HUDEP-2 (cell line): Measurements from ENCODE around the gene TBC1D22A.

Source experiments
- DNase-seq, 76 experiments: peaks; one replicate each; lab custom pipeline; 2025; ENCODE audit not compliant: unreplicated experiment in 76 of 76; lab: John Stamatoyannopoulos, UW

Gene TBC1D22A

GRCh38 chr22:46737105-46737975, 25.1 kb upstream of the TBC1D22A start:
- peak in 1 of 76 experiments; percentile 12 for DNase-seq

- peak in 6 of 76 experiments; percentile 15 to 32 (median 20) for DNase-seq
These were observed 24.3 kb upstream of the TBC1D22A start, which contains the start of gene CERK for GRCh38 chr22:46737976-46738646. CERK (minus strand) TSS chr22:46738252; CDS start chr22:46738148, 104 bp downstream.

- no peak for DNase-seq
These were observed 23.8 kb upstream of the TBC1D22A start for GRCh38 chr22:46738647-46739093.

- DNase-seq, result no peak
These were observed 23.2 kb upstream of the TBC1D22A start for GRCh38 chr22:46739094-46739870.

DNA sequence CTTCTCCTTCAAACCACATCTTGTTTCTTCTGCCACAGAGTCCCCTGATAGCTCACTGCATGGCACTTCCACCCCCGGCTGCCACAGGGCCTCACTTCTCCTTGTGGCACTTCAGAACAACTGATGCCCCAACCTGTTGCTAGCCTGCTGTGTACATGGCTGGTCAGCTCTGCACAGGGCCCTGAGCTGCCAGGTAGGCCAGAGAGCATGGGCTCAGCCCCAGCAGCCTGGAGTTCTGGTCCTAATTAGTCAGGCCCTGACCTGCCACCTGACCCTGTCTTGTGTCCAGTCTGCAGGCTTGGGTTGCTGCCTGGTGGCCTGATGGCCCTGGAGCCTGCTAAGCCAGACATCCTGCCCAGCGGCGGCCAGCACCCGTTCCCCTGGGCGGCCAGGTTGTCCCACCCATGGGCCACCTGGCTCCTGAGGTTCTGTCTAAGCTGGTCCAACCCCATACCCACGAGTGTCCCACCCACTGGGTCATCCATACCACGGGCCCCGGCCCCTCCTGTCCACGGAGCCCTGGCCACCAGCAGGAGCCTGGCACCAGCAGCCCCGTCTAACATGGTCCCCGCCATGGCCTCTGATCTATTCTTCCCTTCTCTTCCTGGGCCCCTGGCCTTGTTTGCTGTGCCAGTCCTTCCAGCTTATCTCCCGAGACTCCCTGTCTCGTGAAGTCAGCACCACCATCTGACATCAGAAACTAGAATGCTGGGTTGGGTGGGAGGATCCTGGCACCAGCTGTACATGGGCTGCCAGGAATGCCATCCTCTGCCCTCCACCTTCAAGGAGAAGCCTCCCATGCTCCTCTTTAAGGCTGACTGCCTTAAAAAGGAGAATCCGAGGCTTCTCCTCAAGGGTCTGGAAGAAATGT, 21.3 kb upstream of the TBC1D22A start:
- no peak for DNase-seq

DNA sequence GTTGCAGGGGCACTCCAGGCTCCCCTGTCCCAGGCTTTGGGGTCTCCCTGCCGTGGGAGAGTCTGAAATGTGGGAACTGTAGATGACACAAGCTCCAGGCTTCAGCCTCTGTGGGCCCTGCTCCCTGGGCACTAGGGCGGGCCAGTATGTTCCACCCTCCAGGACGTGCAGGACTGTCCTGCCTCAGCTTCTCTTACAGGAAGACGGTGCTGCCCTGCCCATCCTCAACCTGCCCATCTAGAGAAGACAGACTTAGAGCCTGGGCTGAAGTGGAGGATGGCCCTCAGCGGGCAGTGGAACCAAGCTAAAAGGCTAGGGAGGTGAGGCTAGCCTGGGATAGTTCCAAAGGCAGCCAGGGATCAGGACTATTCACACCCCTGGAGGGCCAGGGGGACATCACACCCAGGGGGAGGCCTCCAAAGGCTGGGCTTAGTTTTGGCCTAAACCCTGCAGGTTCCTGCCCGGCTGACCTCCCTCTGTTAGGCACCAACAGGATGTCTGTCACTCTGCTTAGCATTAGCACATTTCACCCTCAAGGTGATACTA, 20.4 kb upstream of the TBC1D22A start:
- DNase-seq, result no peak

- no peak for DNase-seq
These were observed 19.8 kb upstream of the TBC1D22A start for GRCh38 chr22:46742576-46743221.

DNA sequence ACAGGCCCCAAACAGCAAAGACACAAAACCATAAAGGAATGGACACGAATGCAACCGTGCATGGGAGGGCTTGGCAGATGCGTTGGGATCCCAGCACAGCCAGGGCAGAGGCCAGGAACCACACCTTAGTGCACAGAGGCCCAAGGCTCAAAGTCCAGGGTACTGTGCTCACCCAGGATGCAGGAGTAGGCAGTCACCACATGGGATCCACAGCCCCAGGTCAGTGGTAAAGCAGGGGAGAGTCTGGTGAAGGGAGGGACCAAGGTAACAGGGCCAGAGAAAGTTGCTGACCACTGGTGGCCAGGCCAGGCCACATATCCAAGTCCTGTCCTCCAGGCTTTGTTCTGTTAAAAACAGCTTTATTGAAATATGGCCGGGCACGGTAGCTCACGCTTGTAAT, 17.9 kb upstream of the TBC1D22A start:
- DNase-seq, result no peak

DNA sequence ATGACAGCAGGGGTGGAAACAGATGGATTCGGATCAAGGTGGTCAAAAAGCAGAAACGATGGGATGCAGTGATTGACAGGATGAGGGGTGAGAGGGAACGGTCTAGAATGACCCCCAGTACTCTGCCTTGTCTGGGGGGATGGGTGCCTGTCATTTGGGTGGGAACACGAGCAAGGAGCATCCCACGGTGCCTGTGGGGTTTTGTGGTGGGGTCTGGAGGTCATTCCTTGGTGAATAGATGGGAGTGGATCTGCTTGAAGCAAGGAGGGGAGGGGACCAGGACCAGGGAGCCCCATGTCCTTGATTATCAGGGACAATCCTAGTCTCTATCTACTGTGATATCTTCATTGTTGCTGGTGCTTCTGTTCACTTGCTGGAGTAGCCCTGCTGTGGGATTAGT, 16.3 kb upstream of the TBC1D22A start:
- no peak for DNase-seq

GRCh38 chr22:46746620-46747019, 15.8 kb upstream of the TBC1D22A start:
- no peak for DNase-seq

DNA sequence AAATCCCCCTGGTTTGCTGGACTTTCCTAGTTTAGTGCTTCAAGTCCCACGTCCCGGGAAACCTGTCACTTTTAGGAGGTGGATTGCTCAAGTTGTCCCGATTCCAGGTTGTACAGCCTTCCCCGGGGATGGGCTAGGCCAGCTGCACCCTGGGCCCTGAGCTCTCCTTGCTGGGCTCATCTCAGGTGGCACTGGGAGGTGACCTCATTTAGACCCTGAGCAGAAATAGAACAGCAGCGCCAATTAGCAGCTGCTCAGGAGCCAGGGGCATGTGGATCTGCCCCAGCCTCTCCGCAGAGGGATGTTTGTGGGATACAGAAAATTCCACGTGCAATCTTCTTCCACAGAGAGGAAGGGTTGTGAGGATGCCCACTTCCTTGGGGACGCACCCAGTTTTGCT, 14.8 kb upstream of the TBC1D22A start:
- no peak for DNase-seq

DNA sequence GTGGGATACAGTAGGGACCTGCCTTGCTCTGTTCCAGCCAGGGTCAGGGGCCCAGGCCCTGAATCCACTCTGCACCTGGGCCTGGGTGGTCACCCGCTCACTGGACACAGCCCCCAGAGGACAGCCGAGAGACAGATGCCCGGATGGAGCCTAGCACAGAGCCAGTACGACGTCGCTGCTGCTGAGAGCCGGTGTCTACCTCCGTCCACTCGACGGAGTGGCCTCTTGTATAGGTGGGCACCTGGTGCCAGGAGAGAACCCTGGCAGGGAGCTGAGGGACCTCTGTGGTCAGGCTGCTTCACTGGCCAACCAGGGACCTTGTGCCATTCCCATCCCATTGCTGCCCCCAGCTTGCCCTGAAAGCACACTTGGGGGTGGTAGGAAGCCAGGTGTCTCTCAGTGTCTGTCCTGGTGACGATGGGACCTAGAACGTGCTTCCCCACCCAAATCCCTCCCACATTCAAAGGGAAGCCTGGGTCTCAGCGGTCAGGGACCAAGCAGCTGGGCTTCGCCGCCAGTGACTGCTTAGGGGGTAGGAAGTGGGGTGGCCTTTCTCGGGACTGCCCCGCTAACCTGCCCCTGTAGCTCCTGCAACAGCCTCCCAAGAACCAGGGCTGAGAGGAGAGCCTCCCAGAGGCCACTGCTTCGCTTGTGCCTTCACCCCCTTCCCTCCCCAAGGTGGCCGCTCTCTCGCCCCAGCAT, 14.1 kb upstream of the TBC1D22A start:
- no peak for DNase-seq

DNA sequence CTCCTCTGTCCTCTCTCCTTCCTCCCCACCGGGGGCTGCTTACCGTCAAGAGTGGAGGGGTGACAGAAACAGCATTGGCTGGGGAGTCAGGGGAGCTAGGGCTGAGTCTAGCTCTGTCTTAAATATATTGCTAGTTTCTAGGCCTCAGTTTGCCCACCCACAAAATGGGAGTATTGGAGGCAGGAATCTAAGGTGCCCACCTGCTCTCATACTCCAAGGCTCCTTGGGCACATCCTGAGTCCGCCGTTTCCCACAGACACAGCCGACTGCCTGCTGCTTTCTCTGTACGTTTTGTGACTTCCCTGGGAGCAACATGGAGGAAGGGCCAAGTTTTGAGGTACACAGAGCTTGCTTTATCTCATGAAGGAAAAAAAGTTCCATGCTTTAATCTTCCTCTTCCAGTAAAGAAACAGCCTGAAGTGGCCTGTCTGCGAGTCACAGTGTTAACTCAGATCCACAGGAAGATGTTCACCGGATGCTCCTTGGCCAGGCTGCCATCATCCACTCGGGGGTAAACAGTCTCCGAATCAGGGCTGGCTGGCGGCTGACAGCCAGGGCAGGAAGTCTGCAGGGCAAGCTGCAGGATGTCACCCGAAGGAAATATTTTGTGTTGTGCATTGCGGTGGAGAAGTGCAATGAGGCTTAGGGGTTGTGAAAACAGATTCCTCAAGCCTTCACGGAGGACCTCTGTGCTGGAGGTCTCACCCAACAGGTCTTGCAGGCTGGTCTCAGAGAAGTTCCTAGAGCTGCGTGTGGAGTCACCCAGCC, 13.4 kb upstream of the TBC1D22A start:
- no peak for DNase-seq

DNA sequence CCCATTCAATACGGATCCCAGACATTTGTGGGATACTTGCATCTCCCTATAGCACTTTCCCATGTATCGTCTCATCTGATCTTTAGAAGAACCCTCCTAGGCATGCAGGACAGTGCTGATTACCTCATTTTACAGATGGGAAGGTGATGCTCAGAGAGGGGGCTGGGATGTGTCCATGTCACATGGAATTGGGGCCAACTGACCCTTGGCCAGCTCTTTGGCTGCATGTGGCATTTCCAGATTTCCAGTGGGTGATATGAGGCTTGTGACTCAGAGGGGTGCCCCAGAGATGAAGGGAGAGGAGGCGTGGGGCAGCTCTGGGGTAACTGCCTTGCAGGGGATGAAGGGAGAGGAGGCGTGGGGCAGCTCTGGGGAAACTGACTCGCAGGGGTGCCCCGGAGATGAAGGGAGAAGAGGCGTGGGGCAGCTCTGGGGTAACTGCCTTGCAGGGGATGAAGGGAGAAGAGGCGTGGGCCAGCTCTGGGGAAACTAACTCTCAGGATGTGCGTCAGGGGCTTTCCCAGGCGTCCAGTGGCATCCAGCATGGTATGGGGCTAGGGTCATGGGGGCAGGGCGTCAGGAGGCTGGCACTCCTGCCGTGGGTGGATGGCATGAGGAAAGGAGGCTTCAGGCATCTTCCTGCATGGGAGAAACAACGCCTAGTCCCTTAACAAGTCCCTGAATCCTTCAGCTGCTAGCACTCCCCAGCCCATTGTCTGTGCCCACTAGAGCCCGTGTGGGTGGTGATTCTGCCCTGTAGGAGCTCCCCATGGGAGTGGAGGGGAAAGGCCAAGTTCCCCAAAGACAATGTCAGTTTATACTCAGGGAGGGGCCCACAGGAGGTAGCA, 12.5 kb upstream of the TBC1D22A start:
- DNase-seq, result no peak

DNA sequence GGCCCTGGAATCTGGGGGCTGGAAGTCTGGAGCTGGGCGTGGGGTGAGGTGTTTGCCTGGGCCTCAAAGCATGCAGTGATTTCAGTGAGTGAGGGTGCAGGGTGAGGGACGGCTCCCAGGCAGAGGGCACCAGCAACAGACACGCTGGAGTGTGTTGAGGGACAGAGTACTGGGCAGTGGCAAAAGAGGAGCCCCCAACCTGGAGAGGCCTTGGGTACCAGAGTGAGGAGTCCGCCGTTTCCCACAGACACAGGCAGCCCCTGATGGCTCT, 12.0 kb upstream of the TBC1D22A start:
- no peak for DNase-seq

DNA sequence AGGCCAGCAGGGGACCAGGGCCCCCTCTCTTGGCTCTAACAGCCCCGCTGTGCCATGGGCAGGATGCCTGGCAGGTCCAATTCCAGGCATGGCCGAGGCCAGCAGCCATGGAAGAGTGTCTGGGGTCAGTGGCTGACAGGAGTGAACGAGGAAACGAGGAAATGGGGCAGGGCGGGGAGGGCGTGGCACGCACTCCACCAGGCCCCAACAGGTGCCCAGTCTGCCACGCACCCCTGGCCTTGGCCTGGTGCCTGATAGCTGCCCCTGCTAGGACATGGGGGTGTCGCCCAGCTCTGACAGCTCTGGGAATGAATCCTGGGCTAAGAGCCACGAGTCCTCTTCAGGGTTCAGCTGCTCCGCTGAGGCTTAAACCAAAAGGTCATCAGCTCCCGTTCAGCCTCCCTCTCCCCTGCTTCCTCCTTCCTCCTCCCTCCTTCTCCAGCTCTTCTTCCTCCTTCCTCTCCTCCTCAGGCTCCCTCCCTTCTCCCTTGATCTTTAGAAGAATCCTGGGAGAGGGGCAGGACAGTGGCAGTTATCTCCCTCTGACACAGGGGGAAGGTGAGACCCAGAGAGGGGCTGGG, 11.5 kb upstream of the TBC1D22A start:
- DNase-seq, result no peak
